Measurements from ENCODE around the gene FIGN. TPM values are rescaled to one million over a fixed set of nuclear protein-coding genes. Genes with fewer than 3 reads are reported as not detected.

The FIGN gene
- total RNA-seq, 1 donor from 2014 or later = 12.1 TPM

GRCh38 chr2:163563336-163563735 is 172.5 kb downstream of the FIGN start:
- no peak overlapping the region for H3K27ac Mint-ChIP-seq (ENCODE audit: unreplicated experiment)
- peaks cover 4% of the 10 kb centered on the region for H3K4me1 Mint-ChIP-seq (ENCODE audit: low read depth)
- H3K27me3 Mint-ChIP-seq (ENCODE audit: low read depth) = no peaks in the 10 kb centered on the region

DNA sequence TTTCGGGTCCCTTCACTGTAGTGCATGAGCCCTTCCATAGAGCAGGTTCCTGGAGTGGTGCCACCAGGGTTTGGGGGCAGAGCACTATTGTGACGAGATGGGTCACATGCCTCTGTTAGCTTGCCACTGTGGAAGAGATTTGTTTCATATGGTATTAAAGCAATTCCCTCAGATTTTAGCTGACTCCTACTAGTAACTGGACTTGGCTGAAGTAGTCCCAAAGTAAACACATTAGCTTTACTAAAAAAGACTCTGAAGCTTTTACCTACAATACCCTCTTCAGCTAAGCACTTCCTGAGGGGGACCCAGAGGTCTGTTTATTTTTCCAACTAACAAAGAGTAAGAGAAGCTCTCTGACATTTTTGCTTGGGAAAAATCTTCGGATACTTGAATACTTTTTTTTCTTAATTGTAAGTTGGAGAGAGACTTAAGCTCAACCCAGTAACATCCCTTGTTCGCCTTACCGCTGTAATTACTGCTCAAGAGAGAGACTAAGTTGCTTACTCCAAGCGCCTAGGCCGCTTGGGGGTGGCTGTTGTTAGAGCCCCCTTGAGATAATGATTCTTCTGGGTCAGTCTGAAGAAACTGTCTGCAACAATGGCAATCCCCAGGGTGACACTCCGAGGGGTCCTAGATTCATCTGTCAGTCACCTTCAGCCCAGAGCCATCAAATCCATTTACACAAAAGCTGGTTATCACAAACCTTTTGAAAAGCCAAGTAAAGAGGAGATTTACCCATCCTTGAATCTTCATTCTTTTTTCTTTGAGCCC is 177.4 kb downstream of the FIGN start:
- DNase-seq (ENCODE audit: low spot score) = no peak
- Mint-ChIP-seq H3K4me3 (ENCODE audit: unreplicated experiment) (no peak overlapping the region), H3K36me3 (ENCODE audit: low read depth) (no peaks in the 10 kb centered on the region), H3K4me1 (ENCODE audit: low read depth) (peaks cover 40% of the 10 kb centered on the region), H3K27ac (ENCODE audit: unreplicated experiment) (no peak overlapping the region), H3K9me3 (ENCODE audit: low read depth) (peaks cover 3% of the 10 kb centered on the region), H3K27me3 (ENCODE audit: low read depth) (no peaks in the 10 kb centered on the region)
- TF ChIP-seq, protein P1, sequence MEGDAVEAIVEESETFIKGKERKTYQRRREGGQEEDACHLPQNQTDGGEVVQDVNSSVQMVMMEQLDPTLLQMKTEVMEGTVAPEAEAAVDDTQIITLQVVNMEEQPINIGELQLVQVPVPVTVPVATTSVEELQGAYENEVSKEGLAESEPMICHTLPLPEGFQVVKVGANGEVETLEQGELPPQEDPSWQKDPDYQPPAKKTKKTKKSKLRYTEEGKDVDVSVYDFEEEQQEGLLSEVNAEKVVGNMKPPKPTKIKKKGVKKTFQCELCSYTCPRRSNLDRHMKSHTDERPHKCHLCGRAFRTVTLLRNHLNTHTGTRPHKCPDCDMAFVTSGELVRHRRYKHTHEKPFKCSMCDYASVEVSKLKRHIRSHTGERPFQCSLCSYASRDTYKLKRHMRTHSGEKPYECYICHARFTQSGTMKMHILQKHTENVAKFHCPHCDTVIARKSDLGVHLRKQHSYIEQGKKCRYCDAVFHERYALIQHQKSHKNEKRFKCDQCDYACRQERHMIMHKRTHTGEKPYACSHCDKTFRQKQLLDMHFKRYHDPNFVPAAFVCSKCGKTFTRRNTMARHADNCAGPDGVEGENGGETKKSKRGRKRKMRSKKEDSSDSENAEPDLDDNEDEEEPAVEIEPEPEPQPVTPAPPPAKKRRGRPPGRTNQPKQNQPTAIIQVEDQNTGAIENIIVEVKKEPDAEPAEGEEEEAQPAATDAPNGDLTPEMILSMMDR (IDR thresholded peaks at IDR 0.05) = no peak

More at GRCh38 chr2:163563336-163563735, 172.5 kb downstream of the FIGN start:
- Mint-ChIP-seq H3K36me3 (ENCODE audit: low read depth) (no peaks in the 10 kb centered on the region), H3K9me3 (ENCODE audit: low read depth) (no peaks in the 10 kb centered on the region), H3K4me3 (ENCODE audit: unreplicated experiment) (no peak overlapping the region)
- DNase-seq (ENCODE audit: low spot score) = no peak
- TF ChIP-seq, protein P1 (IDR thresholded peaks at IDR 0.05) = no peak

DNA sequence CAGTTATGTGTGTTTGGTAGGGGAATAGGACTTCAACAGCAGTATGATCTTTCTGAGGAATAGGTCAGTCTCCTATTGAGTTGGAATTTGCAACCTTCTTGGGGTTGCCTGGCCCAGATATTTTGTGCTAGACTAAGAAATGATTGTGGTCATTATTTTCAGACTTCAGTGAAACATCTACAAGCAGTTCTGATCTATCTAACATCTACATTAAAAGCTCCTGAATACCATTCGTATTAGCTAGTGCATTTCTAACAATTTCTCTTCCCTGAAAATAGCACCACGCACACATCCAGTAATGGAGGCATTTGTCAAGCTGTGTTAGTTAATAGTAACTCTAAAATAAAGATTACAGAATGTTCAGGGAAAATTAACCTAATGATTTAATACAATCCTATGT is 179.3 kb downstream of the FIGN start:
- DNase-seq (ENCODE audit: low spot score) = no peak
- H3K27me3 Mint-ChIP-seq (ENCODE audit: low read depth) = no peaks in the 10 kb centered on the region
- TF ChIP-seq, protein P1 (IDR thresholded peaks at IDR 0.05) = no peak
- H3K4me1 Mint-ChIP-seq (ENCODE audit: low read depth) = peaks cover 52% of the 10 kb centered on the region
- H3K4me3 Mint-ChIP-seq (ENCODE audit: unreplicated experiment) = no peak overlapping the region
- peak overlapping the region; percentile 66 for H3K27ac Mint-ChIP-seq (ENCODE audit: unreplicated experiment)
- peaks cover 3% of the 10 kb centered on the region for H3K9me3 Mint-ChIP-seq (ENCODE audit: low read depth)
- H3K36me3 Mint-ChIP-seq (ENCODE audit: low read depth) = no peaks in the 10 kb centered on the region

DNA sequence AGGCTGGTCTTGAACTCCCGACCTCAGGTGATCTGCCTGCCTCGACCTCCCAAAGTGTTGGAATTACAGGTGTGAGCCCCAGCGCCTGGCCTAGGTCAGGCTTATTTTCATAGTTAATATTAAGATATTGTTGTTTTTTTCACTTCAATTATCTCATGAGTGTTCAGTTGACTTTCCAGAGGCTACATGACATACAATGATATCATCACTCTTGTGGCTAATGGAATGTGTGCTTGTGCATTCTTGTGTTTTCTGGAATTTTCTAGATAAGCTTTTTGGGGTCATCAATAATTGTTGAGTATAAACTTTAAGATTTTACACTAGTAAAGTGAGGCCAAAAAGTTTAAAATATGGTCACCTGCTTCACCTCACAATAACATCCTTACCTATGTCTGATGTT is 180.9 kb downstream of the FIGN start:
- Mint-ChIP-seq H3K4me1 (ENCODE audit: low read depth) (peaks cover 54% of the 10 kb centered on the region), H3K9me3 (ENCODE audit: low read depth) (peaks cover 3% of the 10 kb centered on the region), H3K36me3 (ENCODE audit: low read depth) (no peaks in the 10 kb centered on the region), H3K27ac (ENCODE audit: unreplicated experiment) (no peak overlapping the region), H3K4me3 (ENCODE audit: unreplicated experiment) (no peak overlapping the region), H3K27me3 (ENCODE audit: low read depth) (no peaks in the 10 kb centered on the region)
- DNase-seq (ENCODE audit: low spot score) = no peak
- TF ChIP-seq, protein P1 (IDR thresholded peaks at IDR 0.05) = no peak

GRCh38 chr2:163553601-163554000 is 182.2 kb downstream of the FIGN start:
- DNase-seq (ENCODE audit: low spot score) = no peak
- Mint-ChIP-seq H3K9me3 (ENCODE audit: low read depth) (peaks cover 3% of the 10 kb centered on the region), H3K27ac (ENCODE audit: unreplicated experiment) (no peak overlapping the region), H3K4me1 (ENCODE audit: low read depth) (peaks cover 52% of the 10 kb centered on the region), H3K4me3 (ENCODE audit: unreplicated experiment) (no peak overlapping the region), H3K36me3 (ENCODE audit: low read depth) (no peaks in the 10 kb centered on the region), H3K27me3 (ENCODE audit: low read depth) (no peaks in the 10 kb centered on the region)
- TF ChIP-seq, protein P1 (IDR thresholded peaks at IDR 0.05) = no peak
